ENCODE data around the gene SLC27A2. TPM values are rescaled to one million over a fixed set of nuclear protein-coding genes. Genes with fewer than 3 reads are reported as not detected.
"Not testable (repeated sequence)": the region's sequence is repeated elsewhere in the genome, so short reads cannot be mapped to it uniquely, and the experiment has no call there.

SLC27A2 gene
- total RNA-seq = 75.4 and 76.0 TPM in 2 replicates

- Mint-ChIP-seq H3K36me3 (ENCODE audit: low read depth) (peaks cover 21% of the 10 kb centered on the region), H3K4me3 (peak within 1 kb of the TSS; percentile 98), H3K27me3 (no peaks in the 10 kb centered on the region), H3K4me1 (peaks cover 51% of the 10 kb centered on the region), H3K9me3 (peaks cover 1% of the 10 kb centered on the region), H3K27ac (peak within 1 kb of the TSS; percentile 87)
- DNase-seq = no peak
- intact Hi-C loops (cut with micrococcal nuclease) = loop anchor here (2.0 to 10.0 kb wide), 7 partner anchors 65 to 1010 kb away; partner anchors contain the start of genes AP4E1, GABPB1, GALK2 and USP8
Measured at GRCh38 chr15:50181969-50182218, at the start of gene SLC27A2. SLC27A2 (plus strand) TSS chr15:50182196; CDS start chr15:50182428, 232 bp downstream.

DNA sequence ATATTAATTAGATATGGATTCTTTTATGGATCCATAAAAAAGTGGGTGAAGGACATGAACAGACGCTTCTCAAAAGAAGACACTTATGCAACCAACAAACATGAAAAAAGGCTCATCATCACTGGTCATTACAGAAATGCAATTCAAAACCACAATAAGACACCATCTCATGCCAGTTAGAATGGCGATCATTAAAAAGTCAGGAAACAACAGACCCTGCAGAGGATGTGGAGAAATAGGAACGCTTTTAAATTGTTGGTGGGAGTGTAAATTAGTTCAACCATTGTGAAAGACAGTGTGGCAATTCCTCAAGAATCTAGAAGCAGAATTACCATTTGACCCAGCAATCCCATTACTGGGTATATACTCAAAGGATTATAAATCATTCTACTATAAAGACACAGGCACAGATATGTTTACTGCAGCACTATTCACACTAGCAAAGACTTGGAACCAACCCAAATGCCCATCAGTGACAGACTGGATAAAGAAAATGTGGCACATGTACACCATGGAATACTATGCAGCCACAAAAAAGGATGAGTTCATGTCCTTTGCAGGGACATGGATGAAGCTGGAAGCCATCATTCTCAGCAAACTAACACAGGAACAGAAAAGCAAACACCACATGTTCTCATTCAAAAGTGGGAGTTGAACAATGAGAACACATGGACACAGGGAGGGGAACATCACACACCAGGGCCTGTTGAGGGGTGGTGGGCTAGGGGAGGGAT lies 49.6 kb upstream of the SLC27A2 start:
- not testable (repeated sequence) for H3K27me3 Mint-ChIP-seq, H3K4me3 Mint-ChIP-seq
- DNase-seq = peak; percentile 34
- intact Hi-C loops (cut with micrococcal nuclease) = loop anchor here (10.0 kb wide), 2 partner anchors 1108 to 1248 kb away; no protein-coding TSS in a partner anchor
- Mint-ChIP-seq H3K27ac (peak overlapping the region; percentile 88), H3K4me1 (peaks cover 44% of the 10 kb centered on the region), H3K9me3 (peaks cover 14% of the 10 kb centered on the region), H3K36me3 (ENCODE audit: low read depth) (peaks cover 33% of the 10 kb centered on the region)

DNA sequence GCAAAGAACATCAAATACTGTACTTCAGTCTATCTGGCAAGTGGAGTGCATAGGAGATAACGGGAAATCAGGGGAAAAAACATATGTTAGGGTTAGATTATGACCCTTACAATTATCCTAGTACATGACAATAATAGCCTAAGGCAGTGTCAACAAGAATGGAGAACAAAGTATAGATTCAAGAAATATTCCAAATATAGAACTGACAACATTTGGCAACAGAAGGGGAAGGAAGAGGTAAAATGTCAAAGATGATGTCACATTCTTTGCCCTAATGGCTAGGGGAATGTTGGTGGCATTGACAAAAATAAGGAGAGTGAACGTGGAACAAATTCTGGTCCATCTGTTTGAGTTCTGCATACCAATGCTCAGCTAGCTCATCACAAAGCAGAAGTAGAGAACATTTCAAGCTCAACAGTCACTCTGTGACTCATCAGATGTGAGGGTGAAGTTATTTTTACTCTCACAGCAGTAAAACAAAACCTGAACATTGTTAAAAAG lies 47.4 kb upstream of the SLC27A2 start:
- H3K36me3 Mint-ChIP-seq (ENCODE audit: low read depth) = peaks cover 29% of the 10 kb centered on the region
- H3K9me3 Mint-ChIP-seq = peaks cover 10% of the 10 kb centered on the region
- DNase-seq = peak; percentile 67
- peaks cover 2% of the 10 kb centered on the region for H3K27me3 Mint-ChIP-seq
- intact Hi-C loops (cut with micrococcal nuclease) = loop anchor here (1.0 to 10.0 kb wide), 12 partner anchors 16 to 1250 kb away; partner anchors contain the start of genes COPS2 and SPPL2A
- H3K4me1 Mint-ChIP-seq = peaks cover 52% of the 10 kb centered on the region
- peak overlapping the region; percentile 63 for H3K4me3 Mint-ChIP-seq
- peak overlapping the region; percentile 95 for H3K27ac Mint-ChIP-seq

GRCh38 chr15:50135031-50135551 lies 46.9 kb upstream of the SLC27A2 start:
- intact Hi-C loops (cut with micrococcal nuclease) = loop anchor here (1.0 to 10.0 kb wide), 12 partner anchors 17 to 1250 kb away; partner anchors contain the start of genes COPS2 and SPPL2A
- H3K4me3 Mint-ChIP-seq = peak overlapping the region; percentile 63
- peaks cover 28% of the 10 kb centered on the region for H3K36me3 Mint-ChIP-seq (ENCODE audit: low read depth)
- DNase-seq = peak; percentile 90
- H3K9me3 Mint-ChIP-seq = peaks cover 8% of the 10 kb centered on the region
- peaks cover 53% of the 10 kb centered on the region for H3K4me1 Mint-ChIP-seq
- H3K27me3 Mint-ChIP-seq = peaks cover 2% of the 10 kb centered on the region
- H3K27ac Mint-ChIP-seq = peak overlapping the region; percentile 95

DNA sequence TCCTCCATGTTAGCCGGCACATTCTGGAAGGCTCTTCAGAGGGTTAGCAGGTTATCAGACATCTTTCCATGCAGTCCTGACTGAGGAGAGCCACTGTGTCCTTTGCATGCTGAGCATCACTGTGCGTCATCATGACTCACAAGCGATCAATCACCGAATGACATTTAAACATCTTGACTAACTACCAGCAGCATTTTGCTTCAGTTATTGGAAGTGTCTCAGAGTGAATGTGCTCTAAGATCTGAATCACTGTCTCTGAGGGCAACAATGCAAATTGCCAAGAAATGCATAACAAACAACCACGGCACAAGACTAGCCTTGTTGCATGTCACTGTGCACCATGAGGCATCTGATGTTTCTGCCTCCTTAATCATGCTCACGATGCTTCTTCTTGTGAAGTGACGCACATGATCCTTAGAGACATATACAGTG lies 44.6 kb upstream of the SLC27A2 start:
- intact Hi-C loops (cut with micrococcal nuclease) = loop anchor here (1.0 to 10.0 kb wide), 6 partner anchors 40 to 1253 kb away; partner anchors contain the start of gene COPS2
- peak; percentile 79 for DNase-seq
- Mint-ChIP-seq H3K9me3 (peaks cover 8% of the 10 kb centered on the region), H3K36me3 (ENCODE audit: low read depth) (peaks cover 31% of the 10 kb centered on the region), H3K27me3 (peaks cover 2% of the 10 kb centered on the region), H3K4me3 (peak overlapping the region; percentile 74), H3K27ac (peak overlapping the region; percentile 95), H3K4me1 (peaks cover 59% of the 10 kb centered on the region)

DNA sequence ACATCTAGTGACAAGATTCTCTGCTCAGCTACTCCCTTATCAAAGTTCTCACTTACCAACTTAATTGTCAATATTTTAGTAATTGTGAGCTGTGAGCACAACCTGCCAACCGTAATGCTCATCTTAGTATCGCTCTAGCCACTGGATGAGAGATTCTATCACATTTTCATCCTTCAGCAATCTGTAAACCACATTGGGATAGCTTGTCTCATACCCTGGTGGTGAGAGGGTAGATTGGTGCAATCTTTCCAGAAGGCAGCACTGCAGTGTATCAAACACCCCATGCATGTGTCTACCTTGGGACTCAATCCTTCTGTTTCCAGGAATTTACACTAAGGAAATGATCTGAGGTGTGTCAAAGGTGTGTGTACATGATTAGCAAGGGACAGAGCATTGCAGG lies 44.1 kb upstream of the SLC27A2 start:
- peaks cover 62% of the 10 kb centered on the region for H3K4me1 Mint-ChIP-seq
- H3K36me3 Mint-ChIP-seq (ENCODE audit: low read depth) = peaks cover 31% of the 10 kb centered on the region
- H3K9me3 Mint-ChIP-seq = peaks cover 4% of the 10 kb centered on the region
- peak; percentile 59 for DNase-seq
- H3K27ac Mint-ChIP-seq = peak overlapping the region; percentile 95
- H3K27me3 Mint-ChIP-seq = peaks cover 2% of the 10 kb centered on the region
- H3K4me3 Mint-ChIP-seq = peak overlapping the region; percentile 7
- intact Hi-C loops (cut with micrococcal nuclease) = loop anchor here (1.0 to 10.0 kb wide), 6 partner anchors 39 to 1253 kb away; partner anchors contain the start of gene COPS2

DNA sequence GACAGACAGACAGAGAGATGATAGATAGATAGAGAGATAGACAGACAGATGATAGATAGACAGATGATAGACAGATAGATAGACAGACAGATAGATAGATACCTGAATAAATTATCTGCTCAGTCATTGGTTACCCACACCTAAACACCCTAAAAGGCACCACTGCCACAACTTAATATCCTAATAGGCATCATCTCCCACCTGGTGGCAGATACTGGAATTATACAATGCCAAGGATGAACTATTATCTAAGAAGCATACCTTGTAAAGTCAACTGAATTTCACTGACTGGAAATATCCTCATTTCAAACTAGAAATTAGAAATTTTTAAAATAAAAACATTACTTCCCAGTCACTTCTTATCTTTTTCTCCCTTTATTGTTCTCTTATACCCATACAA lies 43.6 kb upstream of the SLC27A2 start:
- no peak for DNase-seq
- Mint-ChIP-seq H3K4me3 (no peak overlapping the region), H3K27ac (peak overlapping the region; percentile 95), H3K9me3 (peaks cover 4% of the 10 kb centered on the region), H3K27me3 (peaks cover 2% of the 10 kb centered on the region), H3K36me3 (ENCODE audit: low read depth) (peaks cover 31% of the 10 kb centered on the region), H3K4me1 (peaks cover 64% of the 10 kb centered on the region)
- intact Hi-C loops (cut with micrococcal nuclease) = loop anchor here (5.0 to 10.0 kb wide), 4 partner anchors 109 to 1254 kb away; partner anchors contain the start of gene COPS2

DNA sequence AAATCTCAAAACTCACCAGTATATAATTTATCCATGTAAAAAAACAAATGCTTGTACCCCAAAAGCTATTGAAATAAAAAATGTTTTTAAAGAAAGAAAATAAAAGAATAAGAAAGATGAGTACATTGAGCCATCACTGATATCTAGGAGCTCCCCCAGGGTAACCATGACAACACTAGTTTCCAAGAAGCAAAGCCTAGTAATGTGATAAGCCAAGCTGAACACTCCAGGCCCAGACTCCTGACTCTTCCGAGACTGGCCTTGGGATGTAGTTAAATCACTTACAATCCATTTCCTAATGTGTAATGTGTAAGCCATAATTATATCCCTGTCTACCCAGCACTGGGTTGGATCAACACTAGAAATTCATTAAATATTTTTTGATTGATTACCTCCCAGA lies 41.9 kb upstream of the SLC27A2 start:
- peaks cover 2% of the 10 kb centered on the region for H3K27me3 Mint-ChIP-seq
- H3K27ac Mint-ChIP-seq = no peak overlapping the region
- intact Hi-C loops (cut with micrococcal nuclease) = loop anchor here (5.0 to 10.0 kb wide), 4 partner anchors 145 to 1785 kb away; partner anchors contain the start of gene FGF7
- DNase-seq = peak; percentile 45
- peaks cover 64% of the 10 kb centered on the region for H3K4me1 Mint-ChIP-seq
- H3K4me3 Mint-ChIP-seq = no peak overlapping the region
- peaks cover 36% of the 10 kb centered on the region for H3K36me3 Mint-ChIP-seq (ENCODE audit: low read depth)
- peaks cover 4% of the 10 kb centered on the region for H3K9me3 Mint-ChIP-seq

GRCh38 chr15:50140983-50141382 lies 41.0 kb upstream of the SLC27A2 start:
- peaks cover 31% of the 10 kb centered on the region for H3K36me3 Mint-ChIP-seq (ENCODE audit: low read depth)
- peak overlapping the region; percentile 9 for H3K27ac Mint-ChIP-seq
- H3K4me1 Mint-ChIP-seq = peaks cover 58% of the 10 kb centered on the region
- no peaks in the 10 kb centered on the region for H3K27me3 Mint-ChIP-seq
- peak; percentile 49 for DNase-seq
- H3K4me3 Mint-ChIP-seq = no peak overlapping the region
- peaks cover 4% of the 10 kb centered on the region for H3K9me3 Mint-ChIP-seq
- intact Hi-C loops (cut with micrococcal nuclease) = loop anchor here (5.0 to 10.0 kb wide), 4 partner anchors 146 to 1786 kb away; partner anchors contain the start of gene FGF7

DNA sequence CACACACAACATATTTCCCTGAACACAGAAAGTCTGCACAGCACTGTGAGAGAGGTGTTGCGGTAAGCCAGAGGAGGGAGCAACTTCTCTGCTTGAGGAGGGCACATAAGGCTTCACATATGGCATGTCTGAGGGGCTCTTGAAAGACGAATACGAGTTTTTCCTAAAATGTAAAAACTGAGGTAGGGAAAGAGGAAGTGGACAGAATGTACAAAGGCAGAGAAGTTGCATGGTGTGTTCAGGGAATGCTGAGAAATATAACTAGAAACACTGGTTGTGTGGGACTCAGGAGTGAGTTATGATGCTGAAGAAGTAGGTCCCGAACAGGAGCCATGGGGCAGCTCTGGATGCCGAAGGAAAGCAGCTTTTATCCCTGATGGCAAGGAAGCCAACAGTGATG lies 40.1 kb upstream of the SLC27A2 start:
- H3K27ac Mint-ChIP-seq = no peak overlapping the region
- peaks cover 4% of the 10 kb centered on the region for H3K9me3 Mint-ChIP-seq
- intact Hi-C loops (cut with micrococcal nuclease) = loop anchor here (5.0 to 10.0 kb wide), 4 partner anchors 147 to 1787 kb away; partner anchors contain the start of gene FGF7
- no peak for DNase-seq
- H3K4me3 Mint-ChIP-seq = no peak overlapping the region
- H3K4me1 Mint-ChIP-seq = peaks cover 57% of the 10 kb centered on the region
- H3K36me3 Mint-ChIP-seq (ENCODE audit: low read depth) = peaks cover 30% of the 10 kb centered on the region
- H3K27me3 Mint-ChIP-seq = no peaks in the 10 kb centered on the region

GRCh38 chr15:50143255-50143860 lies 38.6 kb upstream of the SLC27A2 start:
- Mint-ChIP-seq H3K9me3 (peaks cover 4% of the 10 kb centered on the region), H3K4me1 (peaks cover 43% of the 10 kb centered on the region), H3K36me3 (ENCODE audit: low read depth) (peaks cover 26% of the 10 kb centered on the region), H3K4me3 (no peak overlapping the region), H3K27me3 (no peaks in the 10 kb centered on the region), H3K27ac (peak overlapping the region; percentile 3)
- intact Hi-C loops (cut with micrococcal nuclease) = loop anchor here (5.0 to 10.0 kb wide), 4 partner anchors 149 to 1789 kb away; partner anchors contain the start of gene FGF7
- DNase-seq = peak; percentile 53

DNA sequence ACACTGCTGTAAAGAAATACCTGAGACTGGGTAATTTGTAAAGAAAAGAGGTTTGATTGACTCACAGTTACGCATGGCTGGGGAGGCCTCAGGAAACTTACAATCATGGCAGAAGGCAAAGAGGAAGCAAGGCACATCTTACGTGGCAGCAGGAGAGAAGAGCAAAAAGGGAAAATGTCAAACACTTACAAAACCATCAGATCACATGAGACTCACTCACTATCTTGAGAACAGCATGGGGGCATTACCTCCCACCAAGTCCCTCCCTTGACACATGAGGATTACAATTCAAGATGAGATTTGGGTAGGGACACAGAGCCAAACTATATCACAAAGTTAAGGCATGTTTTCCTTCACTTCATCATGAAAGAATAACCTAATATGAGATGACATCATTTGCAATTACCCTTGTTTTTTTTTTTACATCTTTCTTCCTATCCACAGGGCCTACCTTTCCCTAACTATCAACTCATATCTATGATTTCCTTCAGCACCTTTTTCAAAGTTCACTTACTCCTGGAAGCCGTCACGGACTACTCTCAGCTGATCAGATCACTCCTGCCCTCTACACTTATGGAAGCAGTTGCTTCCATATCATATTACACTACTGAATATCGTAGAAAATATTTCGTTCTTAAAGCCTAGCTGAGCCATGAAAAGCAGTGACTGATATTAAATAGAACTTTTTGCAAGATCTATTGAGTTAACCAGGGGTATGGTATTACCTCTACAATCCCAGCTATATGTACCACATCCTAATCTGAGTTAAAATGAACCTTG lies 37.5 kb upstream of the SLC27A2 start:
- Mint-ChIP-seq H3K9me3 (peaks cover 4% of the 10 kb centered on the region), H3K36me3 (ENCODE audit: low read depth) (peaks cover 23% of the 10 kb centered on the region), H3K27me3 (no peaks in the 10 kb centered on the region), H3K27ac (peak overlapping the region; percentile 57), H3K4me3 (no peak overlapping the region), H3K4me1 (peaks cover 44% of the 10 kb centered on the region)
- intact Hi-C loops (cut with micrococcal nuclease) = loop anchor here (1.0 to 10.0 kb wide), 8 partner anchors 150 to 1790 kb away; partner anchors contain the start of genes DTWD1, FAM227B and FGF7
- DNase-seq = peak; percentile 53

DNA sequence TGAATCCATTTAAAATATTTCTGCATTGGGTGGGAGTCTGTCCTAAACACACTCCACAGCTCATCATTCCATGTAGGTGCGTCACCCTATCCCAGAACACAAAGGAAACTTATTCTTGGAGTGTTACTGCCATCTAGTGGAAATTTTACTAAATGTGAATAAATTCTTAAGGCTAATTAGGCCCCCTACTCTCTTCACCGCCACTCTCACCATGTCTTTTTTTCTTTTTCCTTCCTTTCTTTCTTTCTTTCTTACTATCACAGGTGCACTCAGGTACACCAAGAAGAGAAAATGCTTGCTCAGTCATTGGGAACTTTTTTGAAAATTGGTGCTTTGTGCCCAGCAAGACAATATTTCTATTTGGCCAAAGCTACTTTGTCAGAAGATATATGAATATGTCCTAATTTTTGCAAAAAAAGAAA lies 36.5 kb upstream of the SLC27A2 start:
- peaks cover 25% of the 10 kb centered on the region for H3K36me3 Mint-ChIP-seq (ENCODE audit: low read depth)
- H3K27me3 Mint-ChIP-seq = no peaks in the 10 kb centered on the region
- intact Hi-C loops (cut with micrococcal nuclease) = loop anchor here (1.0 to 10.0 kb wide), 7 partner anchors 151 to 1791 kb away; partner anchors contain the start of genes DTWD1, FAM227B and FGF7
- no peak overlapping the region for H3K4me3 Mint-ChIP-seq
- peak; percentile 62 for DNase-seq
- H3K27ac Mint-ChIP-seq = no peak overlapping the region
- H3K9me3 Mint-ChIP-seq = peaks cover 4% of the 10 kb centered on the region
- peaks cover 45% of the 10 kb centered on the region for H3K4me1 Mint-ChIP-seq

Measured in activated CD4-positive, alpha-beta T cell treated with anti-CD3 and anti-CD28 coated beads, Interleukin-2, amount 10 ng/mL, durations not matched to agents 24 days and 14 days (primary cell).